Measurements from ENCODE around the gene POU2F3. TPM values are rescaled to one million over a fixed set of nuclear protein-coding genes. Genes with fewer than 3 reads are reported as not detected.

The POU2F3 gene
- total RNA-seq, 2 donors from 2014 or later, result 1.5 to 6.1 TPM

DNA sequence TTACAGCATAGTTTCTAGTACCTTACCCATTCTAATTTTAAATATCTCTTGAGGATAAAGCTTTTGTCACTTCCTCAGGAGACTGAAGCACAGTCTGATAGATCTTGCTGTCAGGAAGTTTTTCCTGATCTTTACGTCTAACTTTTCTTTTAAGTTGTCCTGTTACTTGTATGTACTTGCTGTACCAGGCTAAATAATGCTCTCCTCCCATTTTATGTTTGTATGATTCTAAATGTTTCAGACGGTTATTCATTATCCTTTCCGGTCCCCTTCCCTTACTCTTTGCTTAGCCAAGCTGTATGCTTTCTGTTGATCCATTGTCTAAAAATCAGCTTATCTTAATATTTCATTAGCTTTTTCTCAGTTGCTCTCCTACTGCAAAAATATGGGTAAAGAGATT lies 102.3 kb downstream of the POU2F3 start:
- H3K9me3 ChIP-seq, result no peaks in the 10 kb centered on the region
- DNase-seq (ENCODE audit: low spot score), result no peak
- no peak for TF ChIP-seq POLR2A (IDR thresholded peaks at IDR 0.05)
- TF ChIP-seq, protein P1, sequence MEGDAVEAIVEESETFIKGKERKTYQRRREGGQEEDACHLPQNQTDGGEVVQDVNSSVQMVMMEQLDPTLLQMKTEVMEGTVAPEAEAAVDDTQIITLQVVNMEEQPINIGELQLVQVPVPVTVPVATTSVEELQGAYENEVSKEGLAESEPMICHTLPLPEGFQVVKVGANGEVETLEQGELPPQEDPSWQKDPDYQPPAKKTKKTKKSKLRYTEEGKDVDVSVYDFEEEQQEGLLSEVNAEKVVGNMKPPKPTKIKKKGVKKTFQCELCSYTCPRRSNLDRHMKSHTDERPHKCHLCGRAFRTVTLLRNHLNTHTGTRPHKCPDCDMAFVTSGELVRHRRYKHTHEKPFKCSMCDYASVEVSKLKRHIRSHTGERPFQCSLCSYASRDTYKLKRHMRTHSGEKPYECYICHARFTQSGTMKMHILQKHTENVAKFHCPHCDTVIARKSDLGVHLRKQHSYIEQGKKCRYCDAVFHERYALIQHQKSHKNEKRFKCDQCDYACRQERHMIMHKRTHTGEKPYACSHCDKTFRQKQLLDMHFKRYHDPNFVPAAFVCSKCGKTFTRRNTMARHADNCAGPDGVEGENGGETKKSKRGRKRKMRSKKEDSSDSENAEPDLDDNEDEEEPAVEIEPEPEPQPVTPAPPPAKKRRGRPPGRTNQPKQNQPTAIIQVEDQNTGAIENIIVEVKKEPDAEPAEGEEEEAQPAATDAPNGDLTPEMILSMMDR (IDR thresholded peaks at IDR 0.05), result no peak
- TF ChIP-seq POLR2AphosphoS5 (IDR thresholded peaks at IDR 0.05), result no peak
- H3K4me1 ChIP-seq (replicated peaks), result peaks cover 8% of the 10 kb centered on the region
- intact Hi-C loops (cut with DNase I), result no loop called here
- H3K36me3 ChIP-seq, result no peaks in the 10 kb centered on the region
- 47% methylated on average over 3 of the region's 3 CpGs for WGBS
- H3K27me3 ChIP-seq (replicated peaks; ENCODE audit: insufficient read depth), result no peaks in the 10 kb centered on the region
- H3K27ac ChIP-seq, result no peak overlapping the region
- no peak overlapping the region for H3K4me3 ChIP-seq

DNA sequence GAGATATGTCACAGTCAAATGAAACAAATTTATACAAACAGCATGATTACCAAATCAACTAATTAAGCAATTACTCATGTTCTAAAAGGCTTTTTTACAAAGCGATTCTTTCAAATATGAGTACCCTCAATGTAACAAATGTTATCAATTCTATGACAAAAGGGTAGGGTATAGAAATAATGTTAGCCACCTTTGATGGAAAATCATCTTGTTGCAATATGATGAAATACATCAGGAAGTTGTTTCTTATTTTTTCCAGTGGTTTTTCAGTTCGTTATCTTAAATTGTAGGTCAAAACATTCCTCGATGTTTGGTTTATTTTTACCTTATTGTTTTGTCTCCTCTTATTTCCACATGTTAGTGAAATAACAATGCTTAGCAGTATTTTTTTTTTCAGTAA lies 102.7 kb downstream of the POU2F3 start:
- WGBS, result 85% methylated on average over 3 of the region's 3 CpGs
- Histone ChIP-seq H3K4me1 (replicated peaks) (peaks cover 8% of the 10 kb centered on the region), H3K9me3 (no peaks in the 10 kb centered on the region), H3K27ac (no peak overlapping the region), H3K36me3 (no peaks in the 10 kb centered on the region), H3K27me3 (replicated peaks; ENCODE audit: insufficient read depth) (no peaks in the 10 kb centered on the region), H3K4me3 (no peak overlapping the region)
- no peak for DNase-seq (ENCODE audit: low spot score)
- intact Hi-C loops (cut with DNase I), result no loop called here
- TF ChIP-seq POLR2AphosphoS5 (IDR thresholded peaks at IDR 0.05) (no peak), POLR2A (IDR thresholded peaks at IDR 0.05) (no peak)
- TF ChIP-seq, protein P1 (IDR thresholded peaks at IDR 0.05), result no peak

DNA sequence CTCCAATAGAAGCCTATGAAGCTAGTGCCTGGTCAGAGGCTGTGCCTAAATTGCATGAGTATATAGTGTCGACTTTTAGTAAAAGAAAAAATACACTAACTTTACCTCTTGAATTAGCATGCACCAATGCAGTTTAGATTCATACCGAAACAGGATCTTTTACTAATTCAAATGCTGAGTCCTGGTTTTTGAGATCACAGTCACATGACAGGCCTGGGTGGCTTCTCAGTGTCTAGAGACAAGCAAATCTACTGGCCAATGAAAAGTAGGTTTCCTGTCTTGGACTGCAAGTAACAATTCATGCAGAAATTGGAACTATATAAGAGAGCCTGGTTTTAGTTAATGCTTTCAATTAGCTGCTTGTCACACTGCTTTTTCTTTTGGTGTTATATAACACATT lies 103.5 kb downstream of the POU2F3 start:
- Histone ChIP-seq H3K27ac (no peak overlapping the region), H3K36me3 (no peaks in the 10 kb centered on the region), H3K4me1 (replicated peaks) (peaks cover 8% of the 10 kb centered on the region), H3K4me3 (no peak overlapping the region), H3K27me3 (replicated peaks; ENCODE audit: insufficient read depth) (no peaks in the 10 kb centered on the region), H3K9me3 (no peaks in the 10 kb centered on the region)
- 77% methylated on average over 2 of the region's 2 CpGs for WGBS
- no peak for DNase-seq (ENCODE audit: low spot score)
- intact Hi-C loops (cut with DNase I), result no loop called here
- TF ChIP-seq, protein P1 (IDR thresholded peaks at IDR 0.05), result no peak
- TF ChIP-seq POLR2A (IDR thresholded peaks at IDR 0.05), result no peak
- no peak for TF ChIP-seq POLR2AphosphoS5 (IDR thresholded peaks at IDR 0.05)

- no peak overlapping the region for H3K4me3 ChIP-seq
- 38% methylated on average over 1 of the region's 1 CpG for WGBS
- H3K27me3 ChIP-seq (replicated peaks; ENCODE audit: insufficient read depth), result no peaks in the 10 kb centered on the region
- peaks cover 8% of the 10 kb centered on the region for H3K4me1 ChIP-seq (replicated peaks)
- H3K36me3 ChIP-seq, result no peaks in the 10 kb centered on the region
- TF ChIP-seq POLR2A (IDR thresholded peaks at IDR 0.05) (no peak), POLR2AphosphoS5 (IDR thresholded peaks at IDR 0.05) (no peak)
- TF ChIP-seq, protein P1 (IDR thresholded peaks at IDR 0.05), result no peak
- no peak for DNase-seq (ENCODE audit: low spot score)
- no peaks in the 10 kb centered on the region for H3K9me3 ChIP-seq
- no peak overlapping the region for H3K27ac ChIP-seq
- intact Hi-C loops (cut with DNase I), result no loop called here
Measured at GRCh38 chr11:120344302-120345004, 104.5 kb downstream of the POU2F3 start.

DNA sequence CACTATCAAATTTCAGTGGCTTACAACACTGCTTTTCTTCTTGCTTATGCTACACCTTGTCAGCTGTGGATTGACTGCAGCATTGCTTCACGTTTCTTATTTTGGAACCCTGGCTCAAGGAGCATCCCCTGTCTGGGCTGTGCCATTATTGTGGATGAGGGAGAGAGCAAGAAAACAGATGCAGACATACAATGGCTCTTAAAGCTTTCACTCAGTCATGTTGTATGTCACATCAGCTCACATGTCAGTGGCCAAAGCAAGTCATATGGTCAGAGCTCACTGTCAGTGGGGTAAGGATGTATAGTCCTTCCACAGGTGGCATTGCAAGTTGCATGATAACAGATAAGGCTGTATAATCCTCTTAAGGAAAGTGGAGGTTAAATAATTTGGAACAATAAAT lies 106.3 kb downstream of the POU2F3 start:
- WGBS, result 17% methylated on average over 1 of the region's 1 CpG
- Histone ChIP-seq H3K27me3 (replicated peaks; ENCODE audit: insufficient read depth) (no peaks in the 10 kb centered on the region), H3K36me3 (no peaks in the 10 kb centered on the region), H3K9me3 (no peaks in the 10 kb centered on the region), H3K27ac (no peak overlapping the region), H3K4me1 (replicated peaks) (peaks cover 8% of the 10 kb centered on the region), H3K4me3 (no peak overlapping the region)
- intact Hi-C loops (cut with DNase I), result no loop called here
- no peak for TF ChIP-seq POLR2AphosphoS5 (IDR thresholded peaks at IDR 0.05)
- TF ChIP-seq POLR2A (IDR thresholded peaks at IDR 0.05), result no peak
- TF ChIP-seq, protein P1 (IDR thresholded peaks at IDR 0.05), result no peak
- no peak for DNase-seq (ENCODE audit: low spot score)
